Activated CD8-positive, alpha-beta memory T cell treated with anti-CD3 and anti-CD28 coated beads for 36 hours (primary cell): ENCODE results near the gene ATRIP. TPM values are rescaled to one million over a fixed set of nuclear protein-coding genes. Genes with fewer than 3 reads are reported as not detected.
"Not testable (repeated sequence)": the region's sequence is repeated elsewhere in the genome, so short reads cannot be mapped to it uniquely, and the experiment has no call there.

ENCODE experiments used
- CTCF ChIA-PET: fragments of 350-600 bp; sonication (Branson Sonifier 250); formaldehyde crosslinking; loops from one replicate; lab custom pipeline; 2021; ENCODE audit warnings: antibody characterized with exemption; lab: Charles Lee
- POLR2A ChIA-PET: fragments of 350-600 bp; sonication (Branson Sonifier 250); formaldehyde crosslinking; loops from one replicate; lab custom pipeline; 2021; ENCODE audit warnings: antibody characterized with exemption; lab: Charles Lee
- total RNA-seq, 2 experiments: library from RNA; stranded (reverse); gene quantifications; one replicate each; pipeline ENCODE4 v1.2.3, GENCODE V29; 2021

ATRIP gene
- total RNA-seq, 2 experiments from 2014 or later: 20.8 to 21.3 TPM

GRCh38 chr3:48451270-48451669 is 4.7 kb downstream of the ATRIP start:
- CTCF ChIA-PET: interaction anchor here (1.2 to 2.6 kb wide), 3 partner anchors 10 to 71 kb away, joined by 3 to 12 read pairs (median 3); no protein-coding TSS in a partner anchor
- POLR2A ChIA-PET: interaction anchor here (1.1 kb wide), 1 partner anchor 16 kb away, joined by 4 read pairs; no protein-coding TSS in a partner anchor

GRCh38 chr3:48456456-48456855 is 9.9 kb downstream of the ATRIP start:
- CTCF ChIA-PET: interaction anchor here (0.6 to 3.4 kb wide), 2 partner anchors 20 to 49 kb away, joined by 3 to 16 read pairs; no protein-coding TSS in a partner anchor
- POLR2A ChIA-PET: interaction anchor here (0.7 kb wide), 1 partner anchor 64 kb away, joined by 4 read pairs; no protein-coding TSS in a partner anchor

- ChIA-PET CTCF (no interaction called here), POLR2A (no interaction called here)
Measured at GRCh38 chr3:48459331-48459730, 12.8 kb downstream of the ATRIP start.

DNA sequence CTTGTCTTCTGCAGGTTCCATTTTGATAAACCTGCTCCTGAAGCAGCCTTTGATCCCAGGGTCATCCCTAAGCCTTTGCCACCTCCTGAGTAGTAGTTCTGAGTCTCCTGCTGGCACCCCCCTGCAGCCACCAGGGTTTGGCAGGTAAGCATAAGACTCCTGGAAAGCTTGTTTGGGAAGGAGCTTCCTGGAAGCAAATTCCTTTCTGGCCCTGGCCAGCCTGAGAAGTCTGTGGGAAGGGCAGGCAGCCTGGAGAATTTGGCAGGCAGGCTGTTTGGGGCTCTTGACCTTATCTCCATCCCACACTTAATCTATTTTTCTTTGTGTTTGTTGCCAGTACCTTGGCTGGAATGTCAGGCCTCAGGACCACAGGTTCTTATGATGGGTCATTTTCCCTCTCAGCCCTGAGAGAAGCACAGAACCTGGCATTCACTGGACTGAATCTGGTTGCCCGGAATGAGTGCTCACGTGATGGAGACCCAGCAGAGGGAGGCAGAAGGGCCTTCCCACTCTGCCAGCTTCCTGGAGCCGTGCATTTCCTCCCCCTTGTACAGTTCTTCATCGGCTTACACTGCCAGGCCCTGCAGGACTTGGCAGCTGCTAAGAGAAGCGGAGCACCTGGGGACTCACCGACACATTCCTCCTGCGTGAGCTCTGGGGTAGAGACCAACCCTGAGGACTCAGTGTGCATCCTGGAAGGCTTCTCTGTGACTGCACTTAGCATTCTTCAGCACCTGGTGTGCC is 13.4 kb downstream of the ATRIP start:
- ChIA-PET POLR2A (interaction anchor here (0.6 kb wide), 1 partner anchor 15 kb away, joined by 4 read pairs; no protein-coding TSS in a partner anchor), CTCF (no interaction called here)

DNA sequence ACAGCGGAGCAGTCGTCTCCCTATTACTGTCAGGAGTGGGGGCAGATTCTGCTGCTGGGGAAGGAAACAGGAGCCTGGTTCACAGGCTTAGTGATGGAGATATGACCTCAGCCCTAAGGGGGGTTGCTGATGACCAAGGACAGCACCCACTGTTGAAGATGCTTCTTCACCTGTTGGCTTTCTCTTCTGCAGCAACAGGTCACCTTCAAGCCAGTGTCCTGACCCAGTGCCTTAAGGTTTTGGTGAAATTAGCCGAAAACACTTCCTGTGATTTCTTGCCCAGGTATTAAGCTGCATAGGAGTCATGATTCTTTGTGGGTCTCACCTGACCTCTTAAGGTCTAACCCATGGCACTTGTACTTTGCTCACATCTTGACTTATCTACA is 14.0 kb downstream of the ATRIP start:
- ChIA-PET CTCF (no interaction called here), POLR2A (interaction anchor here (0.6 kb wide), 1 partner anchor 16 kb away, joined by 4 read pairs; no protein-coding TSS in a partner anchor)

DNA sequence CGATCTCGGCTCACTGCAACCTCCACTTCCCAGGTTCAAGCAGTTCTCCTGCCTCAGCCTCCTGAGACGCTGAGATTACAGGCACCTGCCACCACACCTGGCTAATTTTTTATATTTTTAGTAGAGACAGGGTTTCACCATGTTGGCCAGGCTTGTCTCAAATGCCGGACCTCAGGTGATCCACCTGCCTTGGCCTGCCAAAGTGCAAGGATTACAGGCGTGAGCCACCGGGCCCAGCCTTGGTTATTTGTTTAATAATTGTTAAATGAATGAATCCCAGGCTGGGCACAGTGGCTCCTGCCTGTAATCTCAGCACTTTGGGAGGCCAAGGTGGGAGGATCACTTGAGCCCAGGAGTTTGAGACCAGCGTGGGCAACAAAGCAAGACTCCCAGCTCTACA is 15.2 kb downstream of the ATRIP start:
- POLR2A ChIA-PET: interaction anchor here (0.6 kb wide), 1 partner anchor 12 kb away, joined by 9 read pairs; no protein-coding TSS in a partner anchor
- CTCF ChIA-PET: not testable (repeated sequence)

DNA sequence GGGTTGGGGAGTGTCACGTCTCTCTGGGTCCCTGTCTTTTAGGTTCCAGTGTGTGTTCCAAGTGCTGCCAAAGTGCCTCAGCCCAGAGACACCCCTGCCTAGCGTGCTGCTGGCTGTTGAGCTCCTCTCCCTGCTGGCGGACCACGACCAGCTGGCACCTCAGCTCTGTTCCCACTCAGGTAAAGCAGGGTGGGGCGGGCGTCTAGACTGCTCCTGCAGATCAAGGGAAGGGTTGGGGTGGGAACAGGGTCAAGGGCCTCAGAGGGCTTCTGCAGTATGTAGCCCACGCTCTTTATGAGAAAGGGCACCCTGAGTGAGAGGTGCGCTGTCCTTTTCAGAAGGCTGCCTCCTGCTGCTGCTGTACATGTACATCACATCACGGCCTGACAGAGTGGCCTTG is 17.2 kb downstream of the ATRIP start:
- ChIA-PET CTCF (no interaction called here), POLR2A (interaction anchor here (0.6 to 1.4 kb wide), 4 partner anchors 9 to 89 kb away, joined by 3 to 6 read pairs (median 4); partner anchors contain the start of gene CCDC51)

DNA sequence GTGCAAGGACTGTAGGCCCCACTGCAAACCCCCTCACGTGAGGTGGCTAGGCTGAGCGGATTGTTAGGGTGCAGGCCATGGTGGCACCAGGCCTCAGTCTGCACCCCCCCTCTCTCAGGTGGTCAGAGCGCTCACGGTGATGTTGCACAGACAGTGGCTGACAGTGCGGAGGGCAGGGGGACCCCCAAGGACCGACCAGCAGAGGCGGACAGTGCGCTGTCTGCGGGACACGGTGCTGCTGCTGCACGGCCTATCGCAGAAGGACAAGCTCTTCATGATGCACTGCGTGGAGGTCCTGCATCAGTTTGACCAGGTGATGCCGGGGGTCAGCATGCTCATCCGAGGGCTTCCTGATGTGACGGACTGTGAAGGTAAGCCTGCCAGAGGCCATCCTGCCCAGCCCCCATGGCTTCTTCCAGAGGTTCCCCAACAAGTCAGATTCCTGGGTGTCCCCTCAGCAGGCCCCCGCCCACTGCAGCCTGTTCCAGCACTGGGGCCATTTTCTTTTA is 18.2 kb downstream of the ATRIP start:
- POLR2A ChIA-PET: interaction anchor here (1.4 kb wide), 1 partner anchor 8 kb away, joined by 3 read pairs; no protein-coding TSS in a partner anchor
- CTCF ChIA-PET: interaction anchor here (2.4 kb wide), 1 partner anchor 29 kb away, joined by 14 read pairs; no protein-coding TSS in a partner anchor

- ChIA-PET CTCF (interaction anchor here (2.4 to 3.1 kb wide), 2 partner anchors 25 to 29 kb away, joined by 11 to 14 read pairs; partner anchors contain the start of genes CCDC51 and TMA7), POLR2A (no interaction called here)
Measured at GRCh38 chr3:48465237-48465530, 18.6 kb downstream of the ATRIP start.

GRCh38 chr3:48465531-48466378 is 19.2 kb downstream of the ATRIP start:
- POLR2A ChIA-PET: interaction anchor here (0.6 to 1.7 kb wide), 5 partner anchors 11 to 92 kb away, joined by 3 to 9 read pairs (median 5); partner anchors contain the start of genes ATRIP, CCDC51 and PFKFB4
- CTCF ChIA-PET: interaction anchor here (0.9 to 3.1 kb wide), 6 partner anchors 26 to 92 kb away, joined by 3 to 14 read pairs (median 4); partner anchors contain the start of genes CCDC51, PFKFB4 and TMA7

- POLR2A ChIA-PET: interaction anchor here (0.6 to 1.7 kb wide), 10 partner anchors 8 to 198 kb away, joined by 3 to 9 read pairs (median 4); partner anchors contain the start of genes ATRIP, CCDC51 and PFKFB4
- CTCF ChIA-PET: interaction anchor here (0.9 to 3.1 kb wide), 6 partner anchors 27 to 91 kb away, joined by 3 to 14 read pairs (median 4); partner anchors contain the start of genes CCDC51, PFKFB4 and TMA7
Measured at GRCh38 chr3:48466386-48467109, 20.0 kb downstream of the ATRIP start.

GRCh38 chr3:48467110-48467454 is 20.5 kb downstream of the ATRIP start:
- ChIA-PET POLR2A (interaction anchor here (0.7 to 1.7 kb wide), 8 partner anchors 9 to 199 kb away, joined by 3 to 9 read pairs (median 4); partner anchors contain the start of genes ATRIP and PFKFB4), CTCF (interaction anchor here (0.6 to 3.1 kb wide), 4 partner anchors 27 to 93 kb away, joined by 4 to 14 read pairs (median 8); partner anchors contain the start of genes CCDC51 and TMA7)

- POLR2A ChIA-PET: interaction anchor here (1.0 to 1.3 kb wide), 4 partner anchors 10 to 199 kb away, joined by 3 to 4 read pairs (median 4); no protein-coding TSS in a partner anchor
- CTCF ChIA-PET: interaction anchor here (0.6 to 3.1 kb wide), 3 partner anchors 12 to 92 kb away, joined by 4 to 11 read pairs (median 4); partner anchors contain the start of genes CCDC51 and TMA7
Measured at GRCh38 chr3:48467473-48468267, 21.1 kb downstream of the ATRIP start.

DNA sequence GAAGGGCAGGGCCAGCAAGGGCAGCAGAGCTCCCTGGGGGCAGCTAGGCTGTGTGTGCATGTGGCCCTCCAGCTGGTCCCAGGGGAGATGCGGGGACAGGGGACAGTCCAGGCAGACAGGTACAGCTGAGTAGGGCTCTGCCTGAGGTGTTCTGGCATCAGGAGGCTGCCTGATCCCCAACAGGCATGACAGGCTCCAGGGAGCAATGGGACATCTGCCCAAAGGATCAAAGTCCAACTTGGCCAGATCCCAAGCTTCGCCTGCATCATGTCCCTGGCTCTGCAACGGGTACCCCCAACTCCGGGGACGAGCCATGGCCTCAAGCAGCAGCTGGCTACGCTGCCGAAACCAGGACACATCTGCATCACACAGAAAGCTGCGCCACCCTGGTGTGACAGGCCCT is 21.8 kb downstream of the ATRIP start:
- CTCF ChIA-PET: interaction anchor here (1.1 to 3.1 kb wide), 2 partner anchors 11 to 28 kb away, joined by 4 to 11 read pairs; partner anchors contain the start of genes CCDC51 and TMA7
- POLR2A ChIA-PET: no interaction called here

DNA sequence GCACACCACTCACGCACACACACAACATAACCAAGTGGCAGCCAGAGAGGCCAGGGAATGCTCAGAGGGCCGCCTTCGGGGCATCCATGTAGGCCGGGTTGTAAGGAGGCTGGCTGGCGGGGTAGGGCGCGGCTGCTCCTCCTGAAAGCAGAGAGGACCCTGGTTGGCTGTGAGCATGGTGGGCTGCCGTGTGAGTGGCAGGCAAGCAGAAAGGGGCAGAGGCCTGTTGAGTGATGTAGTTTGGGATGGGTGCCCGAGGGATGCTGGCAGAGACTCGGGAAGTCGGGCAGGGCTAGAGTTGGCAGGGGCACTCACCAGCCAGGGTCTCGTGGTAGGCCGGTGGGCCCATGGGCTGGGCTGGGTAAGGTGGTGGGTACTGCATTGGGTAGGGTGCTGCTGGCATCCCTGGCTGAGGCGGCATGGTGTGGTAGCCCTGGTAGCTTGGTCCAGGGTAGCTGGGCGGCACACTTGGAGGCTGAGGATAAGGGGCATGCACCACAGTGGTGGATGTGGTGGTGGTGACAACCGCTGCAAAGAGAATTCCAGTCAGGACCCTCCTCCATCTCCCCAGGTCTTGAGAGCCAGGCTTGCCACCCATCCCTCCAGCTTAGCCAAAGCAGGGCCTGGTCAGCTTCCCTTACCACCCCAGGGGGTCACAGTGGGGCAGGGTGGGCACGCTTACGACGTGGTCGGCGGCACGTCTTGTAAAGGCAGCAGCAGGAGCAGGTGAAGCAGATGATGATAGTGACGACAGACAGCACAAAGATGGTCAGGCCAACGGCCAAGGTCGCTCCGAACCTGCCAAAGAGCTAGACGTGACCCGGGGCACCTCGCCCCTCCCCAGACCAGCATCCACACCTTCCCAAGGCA is 22.7 kb downstream of the ATRIP start:
- CTCF ChIA-PET: interaction anchor here (1.4 kb wide), 1 partner anchor 33 kb away, joined by 7 read pairs; no protein-coding TSS in a partner anchor
- POLR2A ChIA-PET: interaction anchor here (1.4 kb wide), 1 partner anchor 23 kb away, joined by 3 read pairs; the partner anchor contains the start of gene ATRIP

GRCh38 chr3:48470286-48470685 is 23.7 kb downstream of the ATRIP start:
- CTCF ChIA-PET: interaction anchor here (1.4 kb wide), 1 partner anchor 34 kb away, joined by 7 read pairs; no protein-coding TSS in a partner anchor
- POLR2A ChIA-PET: interaction anchor here (1.4 kb wide), 1 partner anchor 24 kb away, joined by 3 read pairs; the partner anchor contains the start of gene ATRIP
